Lower lobe of right lung (tissue), 2 donors: ENCODE data around the gene NOTCH1. TPM values are rescaled to one million over a fixed set of nuclear protein-coding genes. Genes with fewer than 3 reads are reported as not detected.

Experiments used
- ATAC-seq, 2 donors: fragments of 200-7000 bp; cut with Tn5 transposase; one replicate each; pipeline ENCODE4 v1.9.1; 2020 to 2022; ENCODE audit warnings: mild to moderate bottlenecking in 2 of 2, moderate library complexity in 2 of 2
- DNase-seq: peaks from one replicate; pipeline ENCODE4 v3.0.0-alpha.2; 2020
- H3K27ac ChIP-seq: fragments of 200-600 bp; one replicate; pipeline ENCODE4 v1.8.0; 2022
- H3K27me3 ChIP-seq: fragments of 200-600 bp; one replicate; pipeline ENCODE4 v1.8.0; 2022; ENCODE audit warnings: low read depth
- H3K36me3 ChIP-seq: fragments of 200-600 bp; one replicate; pipeline ENCODE4 v1.8.0; 2022; ENCODE audit warnings: mild to moderate bottlenecking
- H3K4me1 ChIP-seq: fragments of 200-600 bp; one replicate; pipeline ENCODE4 v1.8.0; 2022
- H3K4me3 ChIP-seq: fragments of 200-600 bp; one replicate; pipeline ENCODE4 v1.8.0; 2022; ENCODE audit warnings: mild to moderate bottlenecking
- H3K9me3 ChIP-seq: fragments of 200-600 bp; one replicate; pipeline ENCODE4 v1.8.0; 2022
- CTCF ChIP-seq: fragments of 200-600 bp; IDR thresholded peaks from one replicate; pipeline ENCODE4 v1.8.0; 2022; ENCODE audit warnings: antibody characterized with exemption, mild to moderate bottlenecking
- intact Hi-C: fragments of 100-400 bp; cut with DNase I; formaldehyde crosslinking; loops from one replicate; pipeline ENCODE4 v1.11.0; 2022
- total RNA-seq: library from RNA; stranded (reverse); fragmentation: NEBNext Ultra II Directional; extraction: Animal tissue kit (Norgen Biotek cat#: 25700); gene quantifications from one replicate; pipeline ENCODE4 v1.2.1, GENCODE V29; 2021
- donor health status: DM: no; HTN: yes; CAD: no; lungs with severe emphysema.

The NOTCH1 gene
- total RNA-seq, 1 donor from 2014 or later, result 91.4 TPM

GRCh38 chr9:136496801-136497620, 48.8 kb downstream of the NOTCH1 start:
- no peak overlapping the region for H3K27ac ChIP-seq
- ATAC-seq, result no peak
- no peak for DNase-seq
- intact Hi-C loops, result no loop called here
- H3K4me1 ChIP-seq, result no peaks in the 10 kb centered on the region
- TF ChIP-seq CTCF, result no peak
- no peaks in the 10 kb centered on the region for H3K27me3 ChIP-seq
- H3K9me3 ChIP-seq, result no peaks in the 10 kb centered on the region
- H3K36me3 ChIP-seq, result peaks cover 82% of the 10 kb centered on the region
- no peak overlapping the region for H3K4me3 ChIP-seq

- H3K36me3 ChIP-seq, result peaks cover 73% of the 10 kb centered on the region
- no peaks in the 10 kb centered on the region for H3K9me3 ChIP-seq
- no peaks in the 10 kb centered on the region for H3K27me3 ChIP-seq
- no peak for TF ChIP-seq CTCF
- DNase-seq, result no peak
- no peak for ATAC-seq
- intact Hi-C loops, result no loop called here
- no peaks in the 10 kb centered on the region for H3K4me1 ChIP-seq
- no peak overlapping the region for H3K4me3 ChIP-seq
- no peak overlapping the region for H3K27ac ChIP-seq
Observed at GRCh38 chr9:136496181-136496580, 49.7 kb downstream of the NOTCH1 start.

GRCh38 chr9:136495238-136495800, 50.5 kb downstream of the NOTCH1 start:
- Histone ChIP-seq H3K36me3 (peaks cover 65% of the 10 kb centered on the region), H3K4me3 (no peak overlapping the region), H3K4me1 (no peaks in the 10 kb centered on the region), H3K27ac (no peak overlapping the region), H3K9me3 (no peaks in the 10 kb centered on the region), H3K27me3 (no peaks in the 10 kb centered on the region)
- intact Hi-C loops, result no loop called here
- ATAC-seq, result no peak
- no peak for TF ChIP-seq CTCF
- no peak for DNase-seq

GRCh38 chr9:136494531-136495215, 51.2 kb downstream of the NOTCH1 start:
- Histone ChIP-seq H3K27ac (no peak overlapping the region), H3K9me3 (no peaks in the 10 kb centered on the region), H3K36me3 (peaks cover 58% of the 10 kb centered on the region), H3K4me1 (no peaks in the 10 kb centered on the region), H3K4me3 (no peak overlapping the region), H3K27me3 (no peaks in the 10 kb centered on the region)
- ATAC-seq (no peak), DNase-seq (no peak)
- TF ChIP-seq CTCF, result no peak
- intact Hi-C loops, result no loop called here

GRCh38 chr9:136494012-136494411, 51.8 kb downstream of the NOTCH1 start:
- Histone ChIP-seq H3K4me1 (no peaks in the 10 kb centered on the region), H3K4me3 (no peak overlapping the region), H3K9me3 (no peaks in the 10 kb centered on the region), H3K27ac (no peak overlapping the region), H3K27me3 (no peaks in the 10 kb centered on the region), H3K36me3 (peaks cover 52% of the 10 kb centered on the region)
- ATAC-seq, result no peak
- intact Hi-C loops, result no loop called here
- no peak for TF ChIP-seq CTCF
- no peak for DNase-seq
